Esophagus squamous epithelium (tissue), 4 donors: ENCODE measurements around the gene AGAP6.
"Not testable (repeated sequence)": the region's sequence is repeated elsewhere in the genome, so short reads cannot be mapped to it uniquely, and the experiment has no call there.

Experiments
- CTCF ChIP-seq, 6 experiments: fragments of 450-650 bp in 4 of 6; fragments of 200-600 bp in 2 of 6; sonication (generic) in 2 of 6; IDR thresholded peaks; one replicate each; pipeline ENCODE4 v1.5.1; 2016 to 2019; ENCODE audit warnings: antibody characterized with exemption in 6 of 6, mild to moderate bottlenecking in 4 of 6, moderate library complexity in 4 of 6
- POLR2A ChIP-seq, 4 donors: fragments of 450-650 bp; IDR thresholded peaks; one replicate each; pipeline ENCODE4 v1.6.1; 2017; ENCODE audit warnings: antibody characterized with exemption in 4 of 4, mild to moderate bottlenecking in 4 of 4, moderate library complexity in 3 of 4

DNA sequence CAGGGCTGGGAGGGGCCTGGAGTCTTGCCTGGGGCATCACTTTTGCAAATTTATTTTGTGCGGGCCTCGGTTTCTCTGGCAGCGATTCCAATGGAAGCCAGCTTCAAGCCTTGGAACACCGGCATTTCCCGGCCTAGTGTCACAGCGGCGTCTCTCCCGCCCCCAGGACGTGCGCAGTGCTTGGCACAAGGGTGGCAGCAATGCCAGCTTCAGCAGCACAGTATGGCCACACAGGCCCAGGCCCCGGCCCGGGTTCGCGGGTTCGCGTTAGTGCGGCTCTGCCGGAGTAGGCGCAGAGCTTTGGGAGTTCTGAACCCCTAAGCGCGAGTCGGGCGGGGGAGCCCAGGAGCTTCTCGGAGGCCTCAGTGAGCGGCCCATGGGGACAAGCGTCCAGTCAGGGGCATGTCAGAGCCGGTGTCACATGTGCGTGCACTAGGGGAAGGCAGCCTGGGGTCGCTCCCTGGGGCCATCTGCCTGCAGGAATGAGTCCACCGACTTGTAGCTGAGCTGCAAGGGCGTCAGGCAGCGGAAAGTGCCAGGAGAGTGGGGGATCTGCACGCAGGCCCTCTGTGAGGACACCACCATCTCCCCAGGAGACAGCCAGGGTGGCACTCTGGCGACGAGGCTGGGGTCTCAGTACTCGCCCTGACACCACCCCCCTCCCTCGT, 36.6 kb downstream of the AGAP6 start:
- TF ChIP-seq CTCF, POLR2A (IDR thresholded peaks at IDR 0.05): not testable (repeated sequence)
